Lower leg skin (tissue), 3 donors: Measurements from ENCODE around the gene PCDH9.

Experiments used
- CTCF ChIP-seq, 3 donors: fragments of 450-650 bp; IDR thresholded peaks; one replicate each; pipeline ENCODE4 v1.5.1; 2016; ENCODE audit warnings: antibody characterized with exemption in 3 of 3, mild to moderate bottlenecking in 3 of 3, moderate library complexity in 2 of 3
- POLR2A ChIP-seq, 2 donors: fragments of 450-650 bp; IDR thresholded peaks; one replicate each; pipeline ENCODE4 v1.6.1; 2016 to 2017; ENCODE audit warnings: antibody characterized with exemption in 2 of 2, mild to moderate bottlenecking in 1 of 2, moderate library complexity in 1 of 2

DNA sequence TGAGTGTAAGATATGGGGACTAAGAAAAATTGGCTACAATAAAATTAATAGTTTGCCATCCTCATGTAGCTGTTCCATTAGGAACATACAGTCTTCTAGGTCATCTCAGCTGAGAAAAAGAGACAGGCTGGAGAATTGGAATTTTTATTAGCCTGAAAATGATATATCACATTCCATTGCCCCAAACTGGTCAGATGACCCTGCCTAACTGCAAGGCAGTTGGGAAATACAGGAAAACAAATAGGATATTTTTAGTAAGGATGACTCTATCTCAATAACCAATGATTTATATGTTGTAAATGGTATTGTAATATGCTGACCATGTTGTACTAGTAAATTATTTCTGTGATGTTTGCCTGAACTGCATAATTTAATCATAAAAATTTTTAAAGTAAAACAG, 673.8 kb downstream of the PCDH9 start:
- TF ChIP-seq CTCF (IDR thresholded peaks at IDR 0.05) (no peak), POLR2A (IDR thresholded peaks at IDR 0.05) (no peak)
